ENCODE results near the gene SMYD5. TPM values are rescaled to one million over a fixed set of nuclear protein-coding genes. Genes with fewer than 3 reads are reported as not detected.
"Not testable (repeated sequence)": the region's sequence is repeated elsewhere in the genome, so short reads cannot be mapped to it uniquely, and the experiment has no call there.

Gene SMYD5
- total and polyA plus RNA-seq, 2 donors (not counting 3 experiments of a cell fraction or from before 2014, with no cell fraction given) = 16.2 to 31.7 TPM

DNA sequence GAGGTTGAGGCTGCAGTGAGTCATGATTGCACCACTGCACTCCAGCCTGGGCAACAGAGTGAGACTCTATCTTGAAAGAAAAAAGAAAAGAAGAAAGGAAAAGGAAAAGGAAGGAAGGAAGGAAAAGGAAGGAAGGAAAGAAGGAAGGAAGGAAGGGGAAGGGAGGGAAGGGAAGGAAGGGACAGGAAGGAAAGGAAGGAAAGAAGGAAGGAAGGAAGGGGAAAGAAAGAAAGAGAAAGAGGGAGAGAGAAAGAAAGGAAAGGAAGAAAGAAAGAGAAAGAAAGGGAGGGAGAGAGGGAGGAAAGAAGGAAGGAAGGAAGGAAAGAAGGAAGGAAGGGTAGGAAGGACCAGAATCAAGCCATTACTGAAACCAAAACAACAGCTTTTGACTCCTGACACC, 45.7 kb upstream of the SMYD5 start:
- H3K9me3 ChIP-seq (replicated peaks; ENCODE audit: control insufficient read depth, insufficient read depth, low read length); H3K9ac ChIP-seq (replicated peaks; ENCODE audit: extremely low read depth, insufficient read depth, low read length); H3K4me3 ChIP-seq (replicated peaks in 1 of 3; ENCODE audit: insufficient read depth in 1 of 3, low read depth in 1 of 3, low read length in 3 of 3); H4K20me1 ChIP-seq (replicated peaks; ENCODE audit: control insufficient read depth, extremely low read depth, insufficient read depth, low read length); BruUV-seq (replicated peaks); H3K4me1 ChIP-seq (ENCODE audit: control insufficient read depth, extremely low read depth, insufficient read depth, low read length); POLR2A ChIA-PET; H3K36me3 ChIP-seq (ENCODE audit: control insufficient read depth in 2 of 2, extremely low read depth in 1 of 2, insufficient read depth in 2 of 2, low read length in 2 of 2); H3K9me1 ChIP-seq (replicated peaks; ENCODE audit: control insufficient read depth, extremely low read depth, insufficient read depth, low read length); intact Hi-C loops (cut with micrococcal nuclease); H3K4me2 ChIP-seq (ENCODE audit: insufficient read depth, low read length); dilution Hi-C loops (cut with MboI; ENCODE audit: extremely low pct_ligation_motif_present, low sequenced_read_pairs); DNase-seq (ENCODE audit: low read depth, low spot score); H2AFZ ChIP-seq (ENCODE audit: low read depth, low read length); H3K27ac ChIP-seq (ENCODE audit: insufficient read depth, low read depth, low read length); H3K27me3 ChIP-seq (ENCODE audit: control insufficient read depth in 2 of 2, insufficient read depth in 2 of 2, low read length in 2 of 2); H3K79me2 ChIP-seq (ENCODE audit: control insufficient read depth, insufficient read depth, low read length): not testable (repeated sequence)
- FAIRE-seq = peak; percentile 62
- CTCF ChIA-PET = interaction anchor here (1.0 to 1.5 kb wide), 2 partner anchors 9 to 12 kb away, joined by 3 to 8 read pairs; no protein-coding TSS in a partner anchor

DNA sequence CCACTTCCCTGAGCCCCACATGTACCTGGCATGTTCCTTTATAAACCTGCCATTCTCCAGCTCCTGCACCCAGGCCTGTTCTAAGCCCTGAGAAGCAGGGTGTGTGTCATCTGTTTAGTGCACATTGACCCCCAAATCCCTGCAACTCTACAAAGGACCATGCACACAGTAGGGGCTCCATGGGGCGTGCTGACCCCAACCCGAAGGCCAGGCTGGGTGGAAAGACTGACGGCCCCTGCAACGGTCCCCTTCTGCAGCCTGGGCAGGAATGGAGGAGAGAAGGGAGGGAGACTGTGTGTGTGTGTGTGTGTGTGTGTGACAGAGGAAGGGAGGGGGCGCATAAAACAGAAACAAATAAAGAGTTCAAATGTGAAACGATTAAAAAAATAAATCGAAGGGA, 43.7 kb upstream of the SMYD5 start:
- intact Hi-C loops (cut with micrococcal nuclease); POLR2A ChIA-PET: not testable (repeated sequence)

DNA sequence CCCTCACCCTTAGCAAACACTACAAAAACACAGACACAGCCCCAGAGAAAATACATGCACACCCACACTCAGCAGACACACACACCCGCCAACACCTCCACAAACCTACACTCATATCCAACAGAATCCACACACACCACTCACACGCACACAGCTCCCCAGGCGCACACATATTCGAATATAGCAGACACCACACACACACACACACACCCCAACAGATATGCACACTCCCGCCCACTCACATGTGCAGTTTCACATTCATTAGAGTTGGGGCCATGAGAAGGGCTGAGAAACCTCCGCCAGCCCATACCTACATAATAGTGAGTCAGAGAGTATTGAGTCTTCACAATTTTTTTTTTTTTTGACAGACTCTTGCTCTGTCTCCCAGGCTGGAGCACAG, 41.1 kb upstream of the SMYD5 start:
- BruUV-seq (replicated peaks) = no TSS peak

More for the DNA sequence above, 43.7 kb upstream of the SMYD5 start:
- H3K36me3 ChIP-seq (ENCODE audit: control insufficient read depth in 2 of 2, extremely low read depth in 1 of 2, insufficient read depth in 2 of 2, low read length in 2 of 2); H3K27me3 ChIP-seq (ENCODE audit: control insufficient read depth in 2 of 2, insufficient read depth in 2 of 2, low read length in 2 of 2); DNase-seq (ENCODE audit: low read depth, low spot score); H3K9ac ChIP-seq (replicated peaks; ENCODE audit: extremely low read depth, insufficient read depth, low read length); H3K79me2 ChIP-seq (ENCODE audit: control insufficient read depth, insufficient read depth, low read length); H3K9me3 ChIP-seq (replicated peaks; ENCODE audit: control insufficient read depth, insufficient read depth, low read length); H2AFZ ChIP-seq (ENCODE audit: low read depth, low read length); H4K20me1 ChIP-seq (replicated peaks; ENCODE audit: control insufficient read depth, extremely low read depth, insufficient read depth, low read length); H3K9me1 ChIP-seq (replicated peaks; ENCODE audit: control insufficient read depth, extremely low read depth, insufficient read depth, low read length); H3K4me2 ChIP-seq (ENCODE audit: insufficient read depth, low read length); CTCF ChIA-PET; H3K4me3 ChIP-seq (replicated peaks in 1 of 3; ENCODE audit: insufficient read depth in 1 of 3, low read depth in 1 of 3, low read length in 3 of 3); dilution Hi-C loops (cut with MboI; ENCODE audit: extremely low pct_ligation_motif_present, low sequenced_read_pairs); BruUV-seq (replicated peaks); H3K27ac ChIP-seq (ENCODE audit: insufficient read depth, low read depth, low read length): not testable (repeated sequence)
- peaks cover 11% of the 10 kb centered on the region for H3K4me1 ChIP-seq (ENCODE audit: control insufficient read depth, extremely low read depth, insufficient read depth, low read length)
- FAIRE-seq = peak; percentile 46

More for the DNA sequence above, 41.1 kb upstream of the SMYD5 start:
- H3K27ac ChIP-seq (ENCODE audit: insufficient read depth, low read depth, low read length) = no peak overlapping the region
- no peaks in the 10 kb centered on the region for H3K36me3 ChIP-seq (ENCODE audit: control insufficient read depth in 2 of 2, extremely low read depth in 1 of 2, insufficient read depth in 2 of 2, low read length in 2 of 2)
- no peak for FAIRE-seq
- dilution Hi-C loops (cut with MboI; ENCODE audit: extremely low pct_ligation_motif_present, low sequenced_read_pairs) (no loop called here), intact Hi-C loops (cut with micrococcal nuclease) (no loop called here)
- H2AFZ ChIP-seq (ENCODE audit: low read depth, low read length) = no peak overlapping the region
- peaks cover 32% of the 10 kb centered on the region for H3K4me1 ChIP-seq (ENCODE audit: control insufficient read depth, extremely low read depth, insufficient read depth, low read length)
- no peaks in the 10 kb centered on the region for H3K9me3 ChIP-seq (replicated peaks; ENCODE audit: control insufficient read depth, insufficient read depth, low read length)
- no peak overlapping the region for H3K9ac ChIP-seq (replicated peaks; ENCODE audit: extremely low read depth, insufficient read depth, low read length)
- CTCF ChIA-PET = interaction anchor here (1.6 to 3.2 kb wide), 2 partner anchors 9 to 16 kb away, joined by 5 to 11 read pairs; no protein-coding TSS in a partner anchor
- H3K27me3 ChIP-seq (ENCODE audit: control insufficient read depth in 2 of 2, insufficient read depth in 2 of 2, low read length in 2 of 2) = no peaks in the 10 kb centered on the region
- TF ChIP-seq POLR2AphosphoS5 (IDR thresholded peaks at IDR 0.05; ENCODE audit: insufficient read depth, low read depth, low read length) (no peak), GATA2 (IDR thresholded peaks at IDR 0.05; ENCODE audit: insufficient read depth, insufficient read length, low read depth, low read length) (no peak), MYC (IDR thresholded peaks at IDR 0.05; ENCODE audit: low read depth, low read length) (no peak), POLR2A (IDR thresholded peaks at IDR 0.05; ENCODE audit: low read depth, low read length) (no peak), JUN (IDR thresholded peaks at IDR 0.05; ENCODE audit: borderline replicate concordance, insufficient read depth, insufficient read length, low read depth) (no peak), EZH2 (IDR thresholded peaks at IDR 0.05; ENCODE audit: borderline replicate concordance, low read depth, low read length, severe bottlenecking) (no peak), FOS (IDR thresholded peaks at IDR 0.05; ENCODE audit: borderline replicate concordance, insufficient read depth, low read length) (no peak)
- TF ChIP-seq, protein P1, sequence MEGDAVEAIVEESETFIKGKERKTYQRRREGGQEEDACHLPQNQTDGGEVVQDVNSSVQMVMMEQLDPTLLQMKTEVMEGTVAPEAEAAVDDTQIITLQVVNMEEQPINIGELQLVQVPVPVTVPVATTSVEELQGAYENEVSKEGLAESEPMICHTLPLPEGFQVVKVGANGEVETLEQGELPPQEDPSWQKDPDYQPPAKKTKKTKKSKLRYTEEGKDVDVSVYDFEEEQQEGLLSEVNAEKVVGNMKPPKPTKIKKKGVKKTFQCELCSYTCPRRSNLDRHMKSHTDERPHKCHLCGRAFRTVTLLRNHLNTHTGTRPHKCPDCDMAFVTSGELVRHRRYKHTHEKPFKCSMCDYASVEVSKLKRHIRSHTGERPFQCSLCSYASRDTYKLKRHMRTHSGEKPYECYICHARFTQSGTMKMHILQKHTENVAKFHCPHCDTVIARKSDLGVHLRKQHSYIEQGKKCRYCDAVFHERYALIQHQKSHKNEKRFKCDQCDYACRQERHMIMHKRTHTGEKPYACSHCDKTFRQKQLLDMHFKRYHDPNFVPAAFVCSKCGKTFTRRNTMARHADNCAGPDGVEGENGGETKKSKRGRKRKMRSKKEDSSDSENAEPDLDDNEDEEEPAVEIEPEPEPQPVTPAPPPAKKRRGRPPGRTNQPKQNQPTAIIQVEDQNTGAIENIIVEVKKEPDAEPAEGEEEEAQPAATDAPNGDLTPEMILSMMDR (IDR thresholded peaks at IDR 0.05; ENCODE audit: extremely low read depth in 1 of 2, insufficient read depth in 1 of 2, low read depth in 1 of 2, low read length in 2 of 2) = no peak
- TF ChIP-seq, protein P2, sequence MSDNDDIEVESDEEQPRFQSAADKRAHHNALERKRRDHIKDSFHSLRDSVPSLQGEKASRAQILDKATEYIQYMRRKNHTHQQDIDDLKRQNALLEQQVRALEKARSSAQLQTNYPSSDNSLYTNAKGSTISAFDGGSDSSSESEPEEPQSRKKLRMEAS (IDR thresholded peaks at IDR 0.05; ENCODE audit: insufficient read depth, insufficient read length) = no peak
- H3K79me2 ChIP-seq (ENCODE audit: control insufficient read depth, insufficient read depth, low read length) = no peaks in the 10 kb centered on the region
- POLR2A ChIA-PET = no interaction called here
- no peak for DNase-seq (ENCODE audit: low read depth, low spot score)
- no peak overlapping the region for H3K4me3 ChIP-seq (replicated peaks in 1 of 3; ENCODE audit: insufficient read depth in 1 of 3, low read depth in 1 of 3, low read length in 3 of 3)
- H3K4me2 ChIP-seq (ENCODE audit: insufficient read depth, low read length) = no peak overlapping the region
- H3K9me1 ChIP-seq (replicated peaks; ENCODE audit: control insufficient read depth, extremely low read depth, insufficient read depth, low read length) = no peaks in the 10 kb centered on the region
- H4K20me1 ChIP-seq (replicated peaks; ENCODE audit: control insufficient read depth, extremely low read depth, insufficient read depth, low read length) = no peaks in the 10 kb centered on the region
